Endothelial cell (in vitro differentiated cells): Measurements from ENCODE around the gene TMEM135. TPM values are rescaled to one million over a fixed set of nuclear protein-coding genes. Genes with fewer than 3 reads are reported as not detected.

ENCODE experiments used
- DNase-seq: peaks from one replicate; pipeline ENCODE4 v3.0.0; 2021; ENCODE audit warnings: low spot score
- H3K27ac Mint-ChIP-seq: one replicate; pipeline ENCODE4 v1.8.0; 2021; ENCODE audit warnings: mixed read lengths, inconsistent platforms; ENCODE audit not compliant: unreplicated experiment
- H3K27me3 Mint-ChIP-seq: one replicate; pipeline ENCODE4 v1.8.0; 2021; ENCODE audit warnings: mild to moderate bottlenecking, moderate library complexity, mixed read lengths, inconsistent platforms; ENCODE audit not compliant: unreplicated experiment
- H3K36me3 Mint-ChIP-seq: one replicate; pipeline ENCODE4 v1.8.0; 2021; ENCODE audit warnings: mild to moderate bottlenecking, low read depth, mixed read lengths, inconsistent platforms; ENCODE audit not compliant: unreplicated experiment
- H3K4me1 Mint-ChIP-seq: one replicate; pipeline ENCODE4 v1.8.0; 2021; ENCODE audit warnings: mild to moderate bottlenecking, mixed read lengths, inconsistent platforms; ENCODE audit not compliant: unreplicated experiment
- H3K4me3 Mint-ChIP-seq: one replicate; pipeline ENCODE4 v1.8.0; 2021; ENCODE audit warnings: mild to moderate bottlenecking, mixed read lengths, inconsistent platforms; ENCODE audit not compliant: unreplicated experiment
- H3K9me3 Mint-ChIP-seq: one replicate; pipeline ENCODE4 v1.8.0; 2021; ENCODE audit warnings: mixed read lengths, inconsistent platforms; ENCODE audit not compliant: unreplicated experiment
- CTCF ChIP-seq: fragments of 200-600 bp; sonication (generic); IDR thresholded peaks from one replicate; pipeline ENCODE4 v1.5.0; 2021; ENCODE audit warnings: antibody characterized with exemption; ENCODE audit not compliant: unreplicated experiment
- total RNA-seq: library from RNA; stranded (reverse); fragmentation: NEBNext Ultra II Directional; extraction: Animal tissue kit (Norgen Biotek cat#: 25700); gene quantifications from one replicate; pipeline ENCODE4 v1.2.1, GENCODE V29; 2021; ENCODE audit not compliant: unreplicated experiment

TMEM135 gene
- total RNA-seq, 1 donor from 2014 or later = 49.7 TPM

GRCh38 chr11:87306262-87306851 lies 268.6 kb downstream of the TMEM135 start:
- Mint-ChIP-seq H3K4me3 (no peak overlapping the region), H3K9me3 (no peaks in the 10 kb centered on the region), H3K27ac (no peak overlapping the region), H3K36me3 (no peaks in the 10 kb centered on the region), H3K4me1 (no peaks in the 10 kb centered on the region), H3K27me3 (no peaks in the 10 kb centered on the region)
- TF ChIP-seq CTCF = no peak
- no peak for DNase-seq

- Mint-ChIP-seq H3K9me3 (no peaks in the 10 kb centered on the region), H3K4me3 (no peak overlapping the region), H3K27me3 (no peaks in the 10 kb centered on the region), H3K27ac (no peak overlapping the region), H3K36me3 (no peaks in the 10 kb centered on the region), H3K4me1 (no peaks in the 10 kb centered on the region)
- no peak for DNase-seq
- TF ChIP-seq CTCF = no peak
These were observed 269.4 kb downstream of the TMEM135 start for GRCh38 chr11:87307101-87307500.

- TF ChIP-seq CTCF = no peak
- H3K9me3 Mint-ChIP-seq = no peaks in the 10 kb centered on the region
- peaks cover 5% of the 10 kb centered on the region for H3K4me1 Mint-ChIP-seq
- H3K4me3 Mint-ChIP-seq = no peak overlapping the region
- DNase-seq = no peak
- no peak overlapping the region for H3K27ac Mint-ChIP-seq
- H3K36me3 Mint-ChIP-seq = no peaks in the 10 kb centered on the region
- no peaks in the 10 kb centered on the region for H3K27me3 Mint-ChIP-seq
These were observed 277.5 kb downstream of the TMEM135 start for GRCh38 chr11:87315229-87315628.

GRCh38 chr11:87316491-87316890 lies 278.8 kb downstream of the TMEM135 start:
- H3K9me3 Mint-ChIP-seq = no peaks in the 10 kb centered on the region
- no peak for TF ChIP-seq CTCF

GRCh38 chr11:87317441-87317840 lies 279.7 kb downstream of the TMEM135 start:
- H3K4me1 Mint-ChIP-seq = peaks cover 5% of the 10 kb centered on the region
- no peaks in the 10 kb centered on the region for H3K9me3 Mint-ChIP-seq
- no peak overlapping the region for H3K27ac Mint-ChIP-seq
- H3K36me3 Mint-ChIP-seq = no peaks in the 10 kb centered on the region
- H3K4me3 Mint-ChIP-seq = no peak overlapping the region
- H3K27me3 Mint-ChIP-seq = no peaks in the 10 kb centered on the region
- DNase-seq = no peak
- TF ChIP-seq CTCF = no peak

More at GRCh38 chr11:87316491-87316890, 278.8 kb downstream of the TMEM135 start:
- Mint-ChIP-seq H3K27me3 (no peaks in the 10 kb centered on the region), H3K4me1 (peaks cover 5% of the 10 kb centered on the region), H3K4me3 (no peak overlapping the region), H3K36me3 (no peaks in the 10 kb centered on the region), H3K27ac (no peak overlapping the region)
- DNase-seq = no peak
